OCI-LY3 (cell line): ENCODE results near the gene ZSCAN25.

Experiments used
- CTCF ChIP-seq: fragments of 200-600, 300-600 bp; sonication (generic); IDR thresholded peaks from 2 replicates; pipeline ENCODE4 v1.5.1; 2014; ENCODE audit warnings: antibody characterized with exemption, low read length, low read depth
- EZH2phosphoT487 ChIP-seq: fragments of 200-600 bp; shearing (Covaris generic); IDR thresholded peaks from 2 replicates; pipeline ENCODE4 v1.6.1; 2018; ENCODE audit warnings: antibody characterized with exemption, mixed run types, low read depth

- TF ChIP-seq CTCF (no peak), EZH2phosphoT487 (no peak)
Observed at GRCh38 chr7:99667179-99667578, 50.4 kb downstream of the ZSCAN25 start.
